SK-N-MC (cell line): ENCODE results near the gene CLEC4D.

Experiments
- EZH2 ChIP-seq: fragments of 200-600 bp; sonication (generic); IDR thresholded peaks from one replicate; pipeline ENCODE4 v1.6.1; 2017; ENCODE audit warnings: antibody characterized with exemption
- FOXP2 ChIP-seq: optimal IDR thresholded peaks from 2 replicates; pipeline ENCODE3; 2011; ENCODE audit warnings: mild to moderate bottlenecking, moderate library complexity; ENCODE audit not compliant: insufficient read depth; ENCODE audit errors: extremely low read length, control extremely low read depth
- POLR2AphosphoS5 ChIP-seq: IDR thresholded peaks from 2 replicates; pipeline ENCODE4 v1.6.1; 2012; ENCODE audit warnings: mild to moderate bottlenecking, low read depth, low read length, borderline replicate concordance

- no peak for TF ChIP-seq POLR2AphosphoS5
- TF ChIP-seq EZH2: no peak
- TF ChIP-seq FOXP2: no peak
Observed at GRCh38 chr12:8544295-8544694, 31.0 kb downstream of the CLEC4D start.
